ENCODE data around the gene PRKN.

PRKN gene

GRCh38 chr6:161596807-161597520, 1130.6 kb downstream of the PRKN start:
- DNase-seq (ENCODE audit: low read depth), result no peak

- DNase-seq (ENCODE audit: low read depth), result no peak
Measured at GRCh38 chr6:161594412-161594811, 1133.2 kb downstream of the PRKN start.

GRCh38 chr6:161590961-161591627, 1136.5 kb downstream of the PRKN start:
- no peak for DNase-seq (ENCODE audit: low read depth)

GRCh38 chr6:161586887-161587286, 1140.7 kb downstream of the PRKN start:
- no peak for DNase-seq (ENCODE audit: low read depth)

- no peak for DNase-seq (ENCODE audit: low read depth)
Measured at GRCh38 chr6:161584621-161585340, 1142.8 kb downstream of the PRKN start.

GRCh38 chr6:161584051-161584450, 1143.5 kb downstream of the PRKN start:
- DNase-seq (ENCODE audit: low read depth), result no peak

GRCh38 chr6:161583584-161583983, 1144.0 kb downstream of the PRKN start:
- no peak for DNase-seq (ENCODE audit: low read depth)

GRCh38 chr6:161578478-161578877, 1149.1 kb downstream of the PRKN start:
- DNase-seq (ENCODE audit: low read depth), result no peak

- DNase-seq (ENCODE audit: low read depth), result no peak
Measured at GRCh38 chr6:161575523-161576254, 1151.9 kb downstream of the PRKN start.

GRCh38 chr6:161568885-161569456, 1158.6 kb downstream of the PRKN start:
- DNase-seq (ENCODE audit: low read depth), result no peak

- no peak for DNase-seq (ENCODE audit: low read depth)
Measured at GRCh38 chr6:161564952-161565351, 1162.6 kb downstream of the PRKN start.

GRCh38 chr6:161561908-161562307, 1165.7 kb downstream of the PRKN start:
- DNase-seq (ENCODE audit: low read depth), result no peak

GRCh38 chr6:161557333-161558107, 1170.0 kb downstream of the PRKN start:
- DNase-seq (ENCODE audit: low read depth), result no peak

- DNase-seq (ENCODE audit: low read depth), result no peak
Measured at GRCh38 chr6:161554883-161555282, 1172.7 kb downstream of the PRKN start.

GRCh38 chr6:161549977-161550655, 1177.5 kb downstream of the PRKN start:
- no peak for DNase-seq (ENCODE audit: low read depth)

- no peak for DNase-seq (ENCODE audit: low read depth)
Measured at GRCh38 chr6:161548713-161549296, 1178.8 kb downstream of the PRKN start.

- DNase-seq (ENCODE audit: low read depth), result no peak
Measured at GRCh38 chr6:161547617-161548016, 1179.9 kb downstream of the PRKN start.

GRCh38 chr6:161546632-161547031, 1180.9 kb downstream of the PRKN start:
- no peak for DNase-seq (ENCODE audit: low read depth)

- no peak for DNase-seq (ENCODE audit: low read depth)
Measured at GRCh38 chr6:161545741-161546140, 1181.8 kb downstream of the PRKN start.

GRCh38 chr6:161544801-161545480, 1182.6 kb downstream of the PRKN start:
- no peak for DNase-seq (ENCODE audit: low read depth)
